ENCODE results near the gene POU3F2.

The POU3F2 gene

GRCh38 chr6:98834060-98835031, at the start of gene POU3F2:
TSS of gene POU3F2 (plus strand) at chr6:98834574. CDS start at chr6:98834874, 300 bp downstream.
- peak; percentile 34 for DNase-seq (ENCODE audit: low read depth)

GRCh38 chr6:98787435-98787834, 46.9 kb upstream of the POU3F2 start:
- no peak for DNase-seq (ENCODE audit: low read depth)

GRCh38 chr6:98787961-98788360, 46.4 kb upstream of the POU3F2 start:
- no peak for DNase-seq (ENCODE audit: low read depth)

GRCh38 chr6:98794307-98794842, 40.0 kb upstream of the POU3F2 start:
- no peak for DNase-seq (ENCODE audit: low read depth)

- DNase-seq (ENCODE audit: low read depth) = no peak
Observed at GRCh38 chr6:98797217-98797994, 37.0 kb upstream of the POU3F2 start.

GRCh38 chr6:98800866-98801265, 33.5 kb upstream of the POU3F2 start:
- DNase-seq (ENCODE audit: low read depth) = no peak

- no peak for DNase-seq (ENCODE audit: low read depth)
Observed at GRCh38 chr6:98808541-98809210, 25.7 kb upstream of the POU3F2 start.

- no peak for DNase-seq (ENCODE audit: low read depth)
Observed at GRCh38 chr6:98812220-98812619, 22.2 kb upstream of the POU3F2 start.

GRCh38 chr6:98816799-98817198, 17.6 kb upstream of the POU3F2 start:
- no peak for DNase-seq (ENCODE audit: low read depth)

GRCh38 chr6:98821756-98822405, 12.5 kb upstream of the POU3F2 start:
- no peak for DNase-seq (ENCODE audit: low read depth)

GRCh38 chr6:98823428-98824161, 10.8 kb upstream of the POU3F2 start:
- DNase-seq (ENCODE audit: low read depth) = no peak

GRCh38 chr6:98824162-98824901, 10.0 kb upstream of the POU3F2 start:
- no peak for DNase-seq (ENCODE audit: low read depth)

- DNase-seq (ENCODE audit: low read depth) = no peak
Observed at GRCh38 chr6:98824902-98825599, 9.3 kb upstream of the POU3F2 start.

- DNase-seq (ENCODE audit: low read depth) = no peak
Observed at GRCh38 chr6:98825600-98826230, 8.7 kb upstream of the POU3F2 start.

GRCh38 chr6:98827295-98828159, 6.8 kb upstream of the POU3F2 start:
- no peak for DNase-seq (ENCODE audit: low read depth)

- no peak for DNase-seq (ENCODE audit: low read depth)
Observed at GRCh38 chr6:98828211-98828788, 6.1 kb upstream of the POU3F2 start.

- DNase-seq (ENCODE audit: low read depth) = no peak
Observed at GRCh38 chr6:98828941-98829411, 5.4 kb upstream of the POU3F2 start.

GRCh38 chr6:98830146-98830545, 4.2 kb upstream of the POU3F2 start:
- DNase-seq (ENCODE audit: low read depth) = no peak

Measured in stimulated activated CD8-positive, alpha-beta memory T cell treated with anti-CD3 and anti-CD28 coated beads, Interleukin-12 subunit alpha, Interleukin-12 subunit beta, amount 100 ng/mL, for 4 hours (primary cell).